ENCODE results near the gene ENDOG. TPM values are rescaled to one million over a fixed set of nuclear protein-coding genes. Genes with fewer than 3 reads are reported as not detected.
"Not testable (repeated sequence)": the region's sequence is repeated elsewhere in the genome, so short reads cannot be mapped to it uniquely, and the experiment has no call there.

Gene ENDOG
- total RNA-seq: 10 to 100 TPM; 46.5 to 63.0 TPM
- long read RNA-seq, transcript ENDOG-201 (3 exons, 1,172 nt): major isoform, 88 of 103 reads
- long read RNA-seq, partial matches to known transcripts: 1 of 103 reads
- long read RNA-seq, other reads (novel, unspliced or antisense): 14 of 103 reads

DNA sequence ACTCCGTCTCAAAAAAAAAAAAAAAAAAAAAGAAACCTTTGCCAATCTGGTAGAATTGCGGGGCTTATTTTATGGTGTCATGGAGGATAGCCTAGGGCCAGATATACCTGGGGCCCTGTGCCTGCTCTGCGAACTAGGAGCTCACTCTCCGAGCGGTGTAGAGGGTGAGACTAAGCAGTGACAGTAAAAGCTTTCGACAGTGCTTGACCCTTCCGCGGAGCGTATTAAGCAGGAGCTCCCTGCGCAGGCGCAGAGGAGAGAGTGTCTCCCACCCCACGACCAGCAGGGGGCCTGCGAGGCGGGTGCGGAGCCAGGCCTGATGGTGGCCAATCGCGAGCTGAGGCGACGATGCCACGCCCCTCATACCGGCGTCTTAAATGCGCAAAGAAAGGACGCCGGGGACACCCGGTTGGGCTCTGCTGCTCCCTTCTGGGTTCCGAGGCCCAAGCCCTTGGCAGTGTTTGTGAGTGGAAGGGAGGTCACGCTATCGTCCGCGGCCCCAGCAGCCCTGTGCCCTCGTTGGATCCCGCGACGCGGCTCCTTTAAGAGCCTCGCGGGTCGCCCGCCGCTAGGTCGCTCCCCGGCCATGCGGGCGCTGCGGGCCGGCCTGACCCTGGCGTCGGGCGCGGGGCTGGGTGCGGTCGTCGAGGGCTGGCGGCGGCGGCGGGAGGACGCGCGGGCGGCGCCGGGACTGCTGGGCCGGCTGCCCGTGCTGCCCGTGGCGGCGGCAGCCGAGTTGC lies at the start of gene ENDOG:
Gene ENDOG (plus strand): TSS at position 402 of the 740 bp plus-strand sequence. CDS start 185 bp downstream, at position 587.
- peak; percentile 90 for ATAC-seq

GRCh38 chr9:128768606-128769005 lies 49.7 kb upstream of the ENDOG start:
- no peak for ATAC-seq
- intact Hi-C loops (cut with DNase I, micrococcal nuclease): no loop called here

More for the DNA sequence above, at the start of gene ENDOG:
- intact Hi-C loops (cut with DNase I, micrococcal nuclease): no loop called here
- DNase-seq: peak; percentile 96 to 98

GRCh38 chr9:128770286-128771030 lies 47.8 kb upstream of the ENDOG start:
- intact Hi-C loops (cut with DNase I, micrococcal nuclease): no loop called here
- peak in 1 of 2 donors; percentile 15 for DNase-seq
- ATAC-seq: peak; percentile 41

More at GRCh38 chr9:128768606-128769005, 49.7 kb upstream of the ENDOG start:
- no peak for DNase-seq

- ATAC-seq (peak; percentile 66), DNase-seq (peak; percentile 40 to 44)
- intact Hi-C loops (cut with DNase I, micrococcal nuclease): no loop called here
These were observed 47.1 kb upstream of the ENDOG start for GRCh38 chr9:128771094-128771721.

GRCh38 chr9:128771745-128772519 lies 46.4 kb upstream of the ENDOG start, which contains the start of gene ZER1:
ZER1 (minus strand) TSS chr9:128771927; CDS start chr9:128755565, 16,362 bp downstream.
- peak; percentile 91 to 97 for DNase-seq
- ATAC-seq: peak; percentile 95
- intact Hi-C loops (cut with DNase I, micrococcal nuclease): no loop called here

DNA sequence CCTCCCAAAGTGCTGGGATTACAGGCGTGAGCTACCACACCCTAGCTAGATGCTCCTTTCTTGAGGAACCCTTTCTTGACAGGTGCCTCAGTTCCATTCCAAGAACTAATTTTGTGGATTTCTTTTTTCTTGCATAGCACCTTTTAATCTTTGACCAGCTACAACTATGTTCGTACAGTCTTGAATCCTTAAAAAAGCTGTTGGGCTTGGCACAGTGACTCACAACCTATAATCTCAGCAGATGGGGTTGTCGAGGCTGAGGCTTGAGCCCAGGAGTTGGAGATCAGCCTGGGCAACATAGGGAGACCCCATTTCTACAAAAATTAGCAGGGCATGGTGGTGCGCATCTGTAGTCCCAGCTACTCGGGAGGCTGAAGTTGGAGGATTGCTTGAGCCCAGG lies 45.3 kb upstream of the ENDOG start:
- ATAC-seq: no peak
- intact Hi-C loops (cut with DNase I, micrococcal nuclease): no loop called here
- no peak for DNase-seq

GRCh38 chr9:128774804-128775203 lies 43.5 kb upstream of the ENDOG start:
- intact Hi-C loops (cut with DNase I, micrococcal nuclease): no loop called here
- no peak for DNase-seq
- no peak for ATAC-seq

DNA sequence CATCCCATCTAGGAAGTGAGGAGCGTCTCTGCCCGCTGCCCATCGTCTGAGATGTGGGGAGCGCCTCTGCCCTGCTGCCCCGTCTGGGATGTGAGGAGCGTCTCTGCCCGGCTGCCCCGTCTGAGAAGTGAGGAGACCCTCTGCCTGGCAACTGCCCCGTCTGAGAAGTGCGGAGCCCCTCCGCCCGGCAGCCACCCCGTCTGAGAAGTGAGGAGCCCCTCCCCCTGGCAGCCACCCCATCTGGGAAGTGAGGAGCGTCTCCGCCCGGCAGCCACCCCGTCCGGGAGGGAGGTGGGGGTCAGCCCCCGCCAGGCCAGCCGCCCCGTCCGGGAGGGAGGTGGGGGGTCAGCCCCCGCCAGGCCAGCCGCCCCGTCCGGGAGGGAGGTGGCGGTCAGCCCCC lies 38.2 kb upstream of the ENDOG start:
- intact Hi-C loops (cut with DNase I, micrococcal nuclease); DNase-seq; ATAC-seq: not testable (repeated sequence)

- DNase-seq: no peak
- no peak for ATAC-seq
- intact Hi-C loops (cut with DNase I, micrococcal nuclease): no loop called here
These were observed 36.9 kb upstream of the ENDOG start for GRCh38 chr9:128781187-128782070.

DNA sequence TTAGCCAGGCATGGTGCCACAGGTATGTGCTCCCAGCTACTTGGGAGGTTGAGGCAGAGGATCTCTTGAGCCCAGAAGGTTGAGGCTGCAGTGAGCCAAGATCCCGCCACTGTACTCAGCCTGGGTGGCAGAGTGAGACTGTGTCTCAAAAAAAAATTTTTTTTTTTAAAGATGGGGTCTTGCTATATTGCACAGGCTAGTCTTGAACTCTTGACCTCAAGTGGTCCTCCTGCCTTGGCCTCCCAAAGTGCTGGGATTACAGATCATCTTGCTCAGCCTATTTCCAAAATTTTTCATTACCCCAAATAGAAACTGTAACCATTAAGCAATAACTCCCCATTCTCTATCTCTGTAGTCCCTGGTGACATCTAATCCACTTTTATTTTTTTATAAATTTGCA lies 35.6 kb upstream of the ENDOG start:
- intact Hi-C loops (cut with DNase I, micrococcal nuclease): no loop called here
- ATAC-seq: no peak

GRCh38 chr9:128785427-128785826 lies 32.9 kb upstream of the ENDOG start:
- intact Hi-C loops (cut with DNase I, micrococcal nuclease): no loop called here
- DNase-seq (no peak), ATAC-seq (no peak)

More for the DNA sequence above, 35.6 kb upstream of the ENDOG start:
- DNase-seq: no peak

DNA sequence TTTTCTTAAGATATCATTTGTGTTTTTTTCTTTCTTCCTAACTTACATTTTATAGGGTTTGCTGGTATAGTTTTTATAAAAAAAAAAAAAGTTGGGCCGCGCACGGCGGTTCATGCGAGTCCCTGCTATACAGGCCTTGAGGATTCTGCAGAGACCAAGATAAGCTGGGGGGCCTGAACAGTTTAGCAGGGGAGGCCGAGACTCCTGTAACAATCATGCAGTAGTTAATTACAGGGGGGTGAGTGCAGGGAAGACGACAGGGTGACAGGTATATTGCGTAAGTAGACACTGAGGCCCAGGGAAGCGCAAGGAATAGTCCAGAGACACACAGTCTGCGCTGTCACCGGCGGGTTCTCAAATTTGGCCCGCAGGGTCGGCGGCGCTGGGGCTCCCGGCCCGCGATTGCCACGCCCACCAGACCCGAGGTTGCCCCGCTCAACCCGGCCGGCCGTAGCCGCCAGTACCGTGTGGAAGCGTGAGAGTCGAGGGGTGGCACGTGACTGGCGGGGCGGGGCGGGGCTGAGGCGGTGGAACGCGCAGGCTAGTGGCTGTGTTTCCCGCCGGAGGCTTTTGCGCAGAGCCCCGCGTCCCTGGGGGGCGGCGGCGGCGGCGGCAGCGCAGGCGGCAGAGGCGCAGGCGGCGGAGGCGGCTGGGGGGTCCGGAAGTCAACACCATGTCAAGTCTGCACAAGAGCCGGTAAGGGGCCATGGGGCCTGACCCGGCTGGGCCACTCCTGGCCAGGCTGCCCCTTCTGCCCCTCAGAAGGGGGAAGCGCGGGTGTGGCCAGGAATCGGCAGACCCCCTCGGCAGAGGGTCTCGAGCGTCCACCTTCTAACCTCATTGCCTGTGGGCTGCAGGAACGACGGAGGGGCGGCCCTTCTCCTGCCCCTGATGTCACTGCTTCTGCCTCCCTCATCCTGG lies 31.4 kb upstream of the ENDOG start, which contains the start of gene TBC1D13:
Gene TBC1D13 (plus strand): TSS at position 573 of the 921 bp plus-strand sequence. CDS start 101 bp downstream, at position 674.
- peak; percentile 99 for ATAC-seq
- peak; percentile 88 to 93 for DNase-seq
- intact Hi-C loops (cut with DNase I, micrococcal nuclease): no loop called here

- ATAC-seq: peak; percentile 54
- peak in 1 of 2 donors; percentile 45 for DNase-seq
- intact Hi-C loops (cut with DNase I, micrococcal nuclease): no loop called here
These were observed 30.6 kb upstream of the ENDOG start for GRCh38 chr9:128787659-128788058.

DNA sequence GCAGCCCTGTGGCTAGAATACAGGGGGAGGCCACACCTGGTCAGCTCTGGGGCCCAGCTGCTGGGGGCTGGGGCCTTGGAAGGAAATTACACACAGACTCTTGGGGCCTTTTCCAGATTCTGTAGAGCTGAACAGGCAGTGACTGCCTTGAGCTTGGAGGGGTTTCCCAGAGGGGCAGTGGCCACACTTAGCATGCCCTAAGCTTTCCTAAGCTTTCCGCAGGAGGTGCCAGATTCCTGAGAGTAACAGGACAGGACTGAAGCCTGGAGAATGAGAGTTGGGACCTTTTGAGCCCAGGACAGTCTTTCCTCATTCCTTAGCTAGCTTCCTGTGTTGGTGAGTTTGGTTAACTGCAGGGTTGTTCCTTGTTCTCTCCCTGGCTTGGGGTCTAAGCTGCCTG lies 29.9 kb upstream of the ENDOG start:
- intact Hi-C loops (cut with DNase I, micrococcal nuclease): no loop called here
- ATAC-seq (no peak), DNase-seq (no peak)

GRCh38 chr9:128790536-128790935 lies 27.8 kb upstream of the ENDOG start:
- no peak for ATAC-seq
- intact Hi-C loops (cut with DNase I, micrococcal nuclease): no loop called here
- no peak for DNase-seq

DNA sequence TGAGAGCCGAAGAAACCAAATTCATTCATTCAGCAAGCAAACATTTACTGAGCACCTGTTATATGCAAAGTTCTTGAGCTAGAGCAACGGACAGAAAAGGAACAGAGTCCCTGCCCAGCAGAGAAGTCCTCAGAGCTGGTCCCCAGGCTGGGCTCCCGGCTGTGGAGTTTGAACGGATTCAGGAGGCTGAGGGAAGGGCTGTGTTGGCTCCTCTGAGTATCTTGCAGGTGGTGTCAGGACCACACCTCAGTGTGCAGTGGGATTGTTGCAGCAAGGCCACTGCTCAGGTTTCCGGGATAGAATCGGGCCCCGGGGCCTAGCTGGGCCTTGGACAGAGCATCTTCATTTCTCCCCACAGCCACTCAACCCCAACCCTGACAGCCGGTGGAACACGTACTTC lies 26.2 kb upstream of the ENDOG start:
- ATAC-seq (no peak), DNase-seq (no peak)
- intact Hi-C loops (cut with DNase I, micrococcal nuclease): no loop called here
